Measurements from ENCODE around the gene RASSF9.

The RASSF9 gene

DNA sequence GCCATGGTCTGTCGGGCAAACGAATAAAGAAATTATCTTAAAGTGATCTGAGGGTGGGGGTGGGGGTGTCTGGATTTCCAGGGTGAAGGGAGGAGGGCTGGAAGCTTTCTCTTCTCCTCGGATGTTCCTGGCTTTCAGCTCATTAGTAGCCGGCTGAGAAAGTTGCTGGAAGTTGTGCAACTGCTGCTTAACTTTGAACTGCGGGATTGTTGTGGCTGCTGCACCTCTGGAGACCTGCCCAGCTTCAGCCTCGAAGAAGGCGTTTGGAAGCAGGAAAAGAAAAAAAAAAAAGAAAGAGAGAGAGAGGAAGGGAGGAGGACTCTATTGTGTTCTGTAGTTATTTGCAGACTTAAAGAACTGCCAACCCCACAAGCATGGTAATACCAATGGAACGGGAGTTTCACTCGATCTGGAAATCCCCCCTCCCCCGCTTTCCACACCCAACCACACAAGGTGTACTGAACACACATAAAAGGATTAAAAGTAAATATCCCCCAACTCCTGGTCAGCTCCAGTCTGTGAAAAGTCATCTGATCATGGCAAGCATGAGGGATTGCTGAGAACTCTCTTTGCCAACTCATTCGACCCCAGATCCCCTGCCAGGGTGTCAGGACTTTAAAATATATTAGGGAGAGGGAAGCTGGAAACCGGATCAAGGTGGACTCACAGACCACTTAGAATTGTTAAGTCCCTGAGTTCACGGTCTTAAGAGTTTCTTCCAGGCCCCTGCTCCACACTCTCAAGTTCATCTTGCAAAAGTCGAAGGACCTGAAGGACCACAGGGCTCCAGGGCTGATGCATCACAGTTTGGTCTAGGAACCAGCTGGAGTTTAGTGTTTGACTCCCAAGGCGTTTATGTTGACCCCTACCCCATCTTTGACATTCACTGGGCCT is at the start of gene RASSF9:
RASSF9 (minus strand) TSS at position 213 of the 894 bp plus-strand sequence; CDS start at position 5, 208 bp downstream.
- no peaks in the 10 kb centered on the region for H3K36me3 Mint-ChIP-seq
- no peaks in the 10 kb centered on the region for H3K9me3 Mint-ChIP-seq
- ATAC-seq: no peak
- H3K27ac Mint-ChIP-seq: no peak within 1 kb of the TSS
- H3K4me3 Mint-ChIP-seq: no peak within 1 kb of the TSS
- H3K4me1 Mint-ChIP-seq: no peaks in the 10 kb centered on the region
- H3K27me3 Mint-ChIP-seq: no peaks in the 10 kb centered on the region

GRCh38 chr12:85883763-85884162 is 47.6 kb upstream of the RASSF9 start:
- H3K27ac Mint-ChIP-seq: no peak overlapping the region
- no peaks in the 10 kb centered on the region for H3K4me1 Mint-ChIP-seq
- no peaks in the 10 kb centered on the region for H3K9me3 Mint-ChIP-seq
- H3K4me3 Mint-ChIP-seq: no peak overlapping the region
- peaks cover 9% of the 10 kb centered on the region for H3K27me3 Mint-ChIP-seq
- ATAC-seq: no peak
- H3K36me3 Mint-ChIP-seq: no peaks in the 10 kb centered on the region

GRCh38 chr12:85877459-85877858 is 41.2 kb upstream of the RASSF9 start:
- H3K4me1 Mint-ChIP-seq: no peaks in the 10 kb centered on the region
- ATAC-seq: no peak
- no peaks in the 10 kb centered on the region for H3K27me3 Mint-ChIP-seq

DNA sequence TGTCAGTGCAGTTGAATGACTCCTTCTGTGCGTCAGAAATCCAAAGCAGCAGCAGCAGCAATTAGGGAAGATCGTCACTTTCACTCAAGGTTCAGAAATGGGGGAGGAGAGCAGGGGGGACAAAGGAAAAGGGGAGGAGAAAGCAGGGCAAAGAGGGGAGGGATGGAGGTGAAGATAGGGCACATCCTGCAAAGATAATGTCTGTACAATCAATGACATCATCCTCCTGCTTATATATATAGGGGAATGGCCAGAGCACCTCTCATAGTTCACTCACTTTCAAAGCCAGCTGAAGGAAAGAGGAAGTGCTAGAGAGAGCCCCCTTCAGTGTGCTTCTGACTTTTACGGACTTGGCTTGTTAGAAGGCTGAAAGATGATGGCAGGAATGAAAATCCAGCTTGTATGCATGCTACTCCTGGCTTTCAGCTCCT is 37.8 kb upstream of the RASSF9 start, which contains the start of gene NTS:
NTS (plus strand) TSS at position 265 of the 431 bp plus-strand sequence; CDS start at position 374, 109 bp downstream.
- Mint-ChIP-seq H3K4me1 (no peaks in the 10 kb centered on the region), H3K9me3 (no peaks in the 10 kb centered on the region), H3K36me3 (no peaks in the 10 kb centered on the region), H3K4me3 (no peak within 1 kb of the TSS), H3K27me3 (no peaks in the 10 kb centered on the region), H3K27ac (no peak within 1 kb of the TSS)
- ATAC-seq: peak; percentile 57

More at GRCh38 chr12:85877459-85877858, 41.2 kb upstream of the RASSF9 start:
- Mint-ChIP-seq H3K36me3 (no peaks in the 10 kb centered on the region), H3K9me3 (no peaks in the 10 kb centered on the region), H3K27ac (no peak overlapping the region), H3K4me3 (no peak overlapping the region)

- Mint-ChIP-seq H3K4me1 (no peaks in the 10 kb centered on the region), H3K9me3 (no peaks in the 10 kb centered on the region), H3K4me3 (no peak overlapping the region), H3K36me3 (no peaks in the 10 kb centered on the region), H3K27ac (no peak overlapping the region), H3K27me3 (no peaks in the 10 kb centered on the region)
- ATAC-seq: no peak
Measured at GRCh38 chr12:85872497-85873091, 36.4 kb upstream of the RASSF9 start.

GRCh38 chr12:85866986-85867776 is 31.0 kb upstream of the RASSF9 start:
- peaks cover 9% of the 10 kb centered on the region for H3K27me3 Mint-ChIP-seq
- no peaks in the 10 kb centered on the region for H3K4me1 Mint-ChIP-seq
- H3K4me3 Mint-ChIP-seq: no peak overlapping the region
- H3K36me3 Mint-ChIP-seq: no peaks in the 10 kb centered on the region
- H3K27ac Mint-ChIP-seq: no peak overlapping the region
- H3K9me3 Mint-ChIP-seq: no peaks in the 10 kb centered on the region
- no peak for ATAC-seq

GRCh38 chr12:85865890-85866289 is 29.7 kb upstream of the RASSF9 start:
- H3K9me3 Mint-ChIP-seq: no peaks in the 10 kb centered on the region
- no peaks in the 10 kb centered on the region for H3K4me1 Mint-ChIP-seq
- H3K27ac Mint-ChIP-seq: no peak overlapping the region
- peaks cover 9% of the 10 kb centered on the region for H3K27me3 Mint-ChIP-seq
- no peak overlapping the region for H3K4me3 Mint-ChIP-seq
- no peak for ATAC-seq
- no peaks in the 10 kb centered on the region for H3K36me3 Mint-ChIP-seq

GRCh38 chr12:85856966-85857365 is 20.8 kb upstream of the RASSF9 start:
- no peak overlapping the region for H3K27ac Mint-ChIP-seq
- ATAC-seq: peak; percentile 48
- H3K4me3 Mint-ChIP-seq: no peak overlapping the region
- no peaks in the 10 kb centered on the region for H3K4me1 Mint-ChIP-seq
- no peaks in the 10 kb centered on the region for H3K27me3 Mint-ChIP-seq
- H3K9me3 Mint-ChIP-seq: peaks cover 4% of the 10 kb centered on the region
- no peaks in the 10 kb centered on the region for H3K36me3 Mint-ChIP-seq

DNA sequence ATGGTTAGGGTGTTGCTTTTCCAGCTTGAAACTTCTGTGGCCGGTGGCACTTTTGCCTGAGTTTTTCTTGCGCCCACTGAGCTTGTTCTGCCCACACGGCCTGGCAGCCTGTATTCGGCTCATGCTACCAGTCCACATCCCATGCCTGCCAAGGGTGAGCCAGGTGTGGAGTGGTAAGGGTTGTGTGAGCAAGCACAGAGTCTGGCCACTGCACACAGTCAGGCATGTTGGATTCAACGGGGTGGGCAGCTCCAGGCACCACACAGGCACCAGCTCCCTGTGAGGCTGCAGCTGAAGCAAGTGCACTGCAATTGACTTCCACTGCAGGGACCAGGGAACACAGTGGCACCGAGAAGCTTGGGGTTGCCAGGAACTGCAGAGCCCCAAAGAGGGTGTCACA is 19.1 kb upstream of the RASSF9 start:
- Mint-ChIP-seq H3K4me3 (no peak overlapping the region), H3K36me3 (no peaks in the 10 kb centered on the region), H3K4me1 (no peaks in the 10 kb centered on the region), H3K9me3 (peaks cover 4% of the 10 kb centered on the region), H3K27me3 (no peaks in the 10 kb centered on the region), H3K27ac (no peak overlapping the region)
- ATAC-seq: peak; percentile 36

GRCh38 chr12:85849344-85849743 is 13.1 kb upstream of the RASSF9 start:
- ATAC-seq: no peak
- H3K4me3 Mint-ChIP-seq: no peak overlapping the region
- H3K4me1 Mint-ChIP-seq: no peaks in the 10 kb centered on the region
- H3K27ac Mint-ChIP-seq: no peak overlapping the region
- peaks cover 3% of the 10 kb centered on the region for H3K9me3 Mint-ChIP-seq
- no peaks in the 10 kb centered on the region for H3K36me3 Mint-ChIP-seq
- no peaks in the 10 kb centered on the region for H3K27me3 Mint-ChIP-seq

- H3K36me3 Mint-ChIP-seq: no peaks in the 10 kb centered on the region
- peaks cover 3% of the 10 kb centered on the region for H3K9me3 Mint-ChIP-seq
- no peak overlapping the region for H3K4me3 Mint-ChIP-seq
- no peaks in the 10 kb centered on the region for H3K4me1 Mint-ChIP-seq
- H3K27ac Mint-ChIP-seq: no peak overlapping the region
- peak; percentile 10 for ATAC-seq
- no peaks in the 10 kb centered on the region for H3K27me3 Mint-ChIP-seq
Measured at GRCh38 chr12:85843606-85844310, 7.5 kb upstream of the RASSF9 start.

GRCh38 chr12:85835426-85836196 is 598 bp downstream of the RASSF9 start:
- no peak overlapping the region for H3K27ac Mint-ChIP-seq
- no peaks in the 10 kb centered on the region for H3K9me3 Mint-ChIP-seq
- no peak overlapping the region for H3K4me3 Mint-ChIP-seq
- no peaks in the 10 kb centered on the region for H3K36me3 Mint-ChIP-seq
- H3K27me3 Mint-ChIP-seq: no peaks in the 10 kb centered on the region
- ATAC-seq: no peak
- no peaks in the 10 kb centered on the region for H3K4me1 Mint-ChIP-seq

DNA sequence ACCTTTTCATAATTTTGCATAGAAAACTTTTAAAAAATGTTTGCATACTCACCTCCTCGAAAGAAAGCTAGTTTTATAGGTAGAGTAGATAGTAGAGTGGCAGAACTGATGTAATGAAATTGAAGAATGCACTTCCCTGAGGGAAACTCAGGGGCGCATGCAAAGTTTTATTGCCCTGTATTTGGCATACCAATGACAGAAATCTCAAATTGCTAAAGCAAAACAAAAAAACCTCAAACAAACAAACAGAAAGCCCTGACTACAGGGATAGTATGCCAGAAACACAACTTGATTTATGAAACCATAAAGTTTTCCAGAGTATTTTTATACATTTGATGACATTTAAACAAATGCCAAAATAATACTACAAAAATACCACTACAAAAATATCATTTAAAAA is 1.8 kb downstream of the RASSF9 start:
- H3K27ac Mint-ChIP-seq: no peak overlapping the region
- no peaks in the 10 kb centered on the region for H3K27me3 Mint-ChIP-seq
- H3K36me3 Mint-ChIP-seq: no peaks in the 10 kb centered on the region
- no peak overlapping the region for H3K4me3 Mint-ChIP-seq
- H3K9me3 Mint-ChIP-seq: no peaks in the 10 kb centered on the region
- no peak for ATAC-seq
- no peaks in the 10 kb centered on the region for H3K4me1 Mint-ChIP-seq

GRCh38 chr12:85833579-85833978 is 2.6 kb downstream of the RASSF9 start:
- H3K9me3 Mint-ChIP-seq: no peaks in the 10 kb centered on the region
- no peak overlapping the region for H3K27ac Mint-ChIP-seq
- no peak for ATAC-seq
- H3K4me3 Mint-ChIP-seq: no peak overlapping the region
- no peaks in the 10 kb centered on the region for H3K4me1 Mint-ChIP-seq
- no peaks in the 10 kb centered on the region for H3K36me3 Mint-ChIP-seq
- no peaks in the 10 kb centered on the region for H3K27me3 Mint-ChIP-seq
